CD1c-positive myeloid dendritic cell (primary cell): Measurements from ENCODE around the gene MAP3K20.
A peak's percentile ranks its signal among the peaks of the same experiment; 100 is the strongest.
"Not testable (repeated sequence)": the region's sequence is repeated elsewhere in the genome, so short reads cannot be mapped to it uniquely, and the experiment has no call there.

ENCODE experiments used
- DNase-seq: peaks from one replicate; pipeline ENCODE4 v3.0.0-alpha.2; 2016; ENCODE audit errors: extremely low spot score

The MAP3K20 gene

GRCh38 chr2:173075781-173076580 is at the start of gene MAP3K20:
Gene MAP3K20 (plus strand): TSS chr2:173075846. CDS start chr2:173091032, 15,186 bp downstream.
- DNase-seq = peak; percentile 82

DNA sequence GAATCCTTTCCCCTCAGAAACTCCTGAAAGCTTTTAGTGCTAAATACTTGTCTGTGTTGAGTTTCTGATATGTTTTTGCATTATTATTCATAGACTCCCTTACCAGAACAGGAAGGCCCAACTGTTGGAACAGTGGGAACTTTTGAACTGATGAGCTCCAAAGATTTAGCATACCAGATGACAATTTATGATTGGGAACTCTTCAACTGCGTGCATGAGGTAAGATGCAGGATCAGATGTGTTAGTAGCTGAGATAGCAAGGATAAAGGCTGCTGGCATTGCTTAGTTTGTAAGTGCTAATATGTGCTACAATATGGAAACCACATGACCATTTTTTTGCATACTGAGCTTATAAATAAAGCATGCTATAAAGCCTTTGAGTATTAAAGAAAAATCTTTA is 49.2 kb upstream of the MAP3K20 start:
- DNase-seq = no peak

DNA sequence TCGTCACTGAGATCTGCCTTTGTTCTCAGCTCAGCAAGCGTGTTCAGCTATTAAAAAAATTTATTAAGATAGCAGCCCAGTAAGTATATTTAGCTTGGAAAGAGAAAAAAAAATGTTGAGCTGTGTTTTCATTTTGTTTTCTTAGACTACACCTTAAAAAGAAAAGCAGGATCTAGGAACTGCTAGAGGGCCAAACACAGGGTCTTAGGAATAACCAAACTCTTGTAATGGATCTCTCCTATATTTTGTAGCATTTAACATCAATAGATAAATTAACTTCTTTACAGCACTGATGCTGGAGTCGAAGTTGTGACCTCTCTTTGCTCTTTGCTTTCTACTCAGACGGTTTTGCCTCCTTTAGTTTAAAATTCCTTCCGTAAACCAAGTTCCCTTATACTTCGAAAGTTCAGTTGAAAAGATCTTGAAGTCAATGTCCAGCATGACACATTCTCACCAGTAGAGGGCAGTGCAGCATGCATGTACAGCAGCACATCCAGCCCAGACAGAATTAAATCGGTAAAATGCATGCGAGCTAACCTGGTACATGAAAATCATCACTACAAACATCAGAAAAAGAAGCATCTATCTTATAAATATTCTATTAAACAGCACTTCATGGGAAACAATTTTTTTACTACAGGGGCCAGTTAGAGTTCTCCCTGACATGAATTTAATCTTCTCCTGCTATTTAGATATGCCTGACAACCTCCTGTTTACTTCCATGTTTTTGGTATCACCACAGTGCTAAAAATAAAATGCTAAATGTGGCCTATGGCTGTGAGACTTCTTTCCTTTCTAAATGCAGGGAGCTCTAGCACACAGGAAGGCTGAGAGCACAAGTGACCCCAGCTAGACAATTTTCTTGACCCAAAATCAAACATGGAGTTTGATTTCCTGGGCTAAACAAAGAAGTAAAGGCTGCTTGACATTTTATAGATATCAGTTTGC is 48.2 kb upstream of the MAP3K20 start:
- peak; percentile 91 for DNase-seq

DNA sequence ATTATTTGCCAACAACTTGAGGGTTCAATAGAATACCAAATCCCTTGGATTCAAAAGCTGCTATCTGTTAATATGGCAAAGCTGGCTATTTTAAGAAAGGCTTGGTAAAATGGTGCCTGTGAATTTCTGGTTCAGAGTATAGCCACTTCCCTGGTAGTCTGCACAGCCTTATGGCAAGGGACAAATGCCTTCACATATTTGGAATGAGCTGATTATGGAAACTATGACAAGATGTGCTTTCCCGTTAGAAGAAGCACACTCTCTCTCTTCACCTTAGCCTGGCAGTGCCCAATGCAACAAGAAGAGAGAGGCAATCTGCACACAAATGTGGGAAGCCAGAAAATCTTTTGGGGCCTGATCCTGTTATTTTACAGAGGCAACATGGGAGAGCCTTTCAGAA is 47.5 kb upstream of the MAP3K20 start:
- DNase-seq = no peak

GRCh38 chr2:173028671-173029070 is 47.0 kb upstream of the MAP3K20 start:
- DNase-seq = no peak

DNA sequence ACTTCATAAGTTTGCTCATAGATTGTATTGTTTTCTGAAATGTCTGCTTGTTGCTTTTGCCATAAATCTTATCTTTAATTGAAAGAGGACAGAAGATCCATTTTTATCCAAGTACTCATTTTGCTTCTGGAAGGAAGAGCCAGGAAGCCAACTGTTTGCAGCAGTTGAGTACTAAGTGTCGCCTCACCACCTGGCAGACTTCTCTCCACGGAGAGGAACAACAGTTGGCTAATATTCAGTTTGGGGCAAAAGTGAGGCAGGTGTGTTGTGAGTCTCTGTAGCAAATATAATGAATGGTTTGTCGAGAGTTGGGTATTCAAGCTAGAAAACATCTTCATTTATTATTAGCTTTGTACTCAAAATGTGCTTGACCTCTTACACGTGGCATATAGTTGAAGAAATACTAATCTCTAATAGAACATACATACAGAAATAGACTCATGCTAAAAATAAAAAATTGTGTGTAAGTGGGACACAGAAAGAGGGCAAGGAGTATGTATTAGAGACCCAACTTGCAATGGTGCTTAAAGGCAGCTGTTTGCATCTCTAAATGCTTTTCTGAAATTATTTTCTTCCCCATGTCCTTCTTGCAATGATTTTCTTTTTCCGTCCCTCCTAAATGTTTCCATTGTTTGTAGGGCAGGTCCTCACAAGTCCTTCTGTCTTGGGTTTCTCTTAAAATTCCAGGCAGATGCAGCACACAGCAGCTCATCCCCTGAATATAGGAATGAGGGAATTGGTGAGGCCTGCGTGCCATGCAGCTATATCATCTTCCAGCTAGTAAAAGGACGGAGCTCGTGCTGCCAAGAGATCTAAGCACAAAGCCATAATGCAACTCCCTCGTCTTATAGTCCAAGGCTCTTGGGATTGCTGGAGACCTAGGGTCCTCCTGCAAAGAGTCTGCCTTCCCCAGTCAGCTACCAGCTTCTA is 44.8 kb upstream of the MAP3K20 start:
- no peak for DNase-seq

DNA sequence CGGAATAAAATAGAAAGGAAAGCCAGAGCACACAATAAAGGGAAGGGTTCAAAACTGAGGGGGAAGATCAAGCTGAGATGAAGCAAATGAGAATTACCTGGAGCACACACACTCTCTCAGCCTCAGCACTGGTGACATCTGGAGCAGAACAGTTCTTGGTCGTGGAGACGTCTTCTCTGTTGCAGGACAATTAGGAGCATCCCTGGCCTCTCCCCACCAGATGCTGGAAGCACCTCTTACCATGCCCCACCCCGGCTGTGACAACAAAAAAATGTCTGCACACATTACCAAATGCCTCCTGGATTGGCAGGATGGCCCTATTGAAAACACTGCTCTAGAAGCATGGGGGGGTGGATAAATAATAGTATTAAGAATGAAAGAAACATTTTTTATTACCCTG is 43.6 kb upstream of the MAP3K20 start:
- DNase-seq = no peak

DNA sequence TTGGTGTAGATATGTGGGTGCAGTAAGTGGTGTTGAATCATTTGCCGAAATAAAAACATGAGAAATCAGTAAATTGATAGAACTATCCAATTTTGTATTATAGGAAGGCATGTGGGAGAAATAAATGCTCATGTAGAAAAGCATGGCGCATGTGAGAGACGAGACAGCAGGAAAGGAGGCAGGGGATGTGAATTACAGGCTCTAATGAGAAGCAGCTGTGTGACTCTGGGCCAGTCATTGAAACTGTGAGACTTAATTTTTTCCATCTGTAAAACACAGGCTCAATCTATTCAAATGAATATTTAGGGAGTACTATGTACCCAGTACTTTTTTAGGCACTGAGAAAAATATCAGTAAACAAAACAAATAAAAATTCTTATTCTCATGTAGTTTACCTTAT is 42.6 kb upstream of the MAP3K20 start:
- DNase-seq = no peak

DNA sequence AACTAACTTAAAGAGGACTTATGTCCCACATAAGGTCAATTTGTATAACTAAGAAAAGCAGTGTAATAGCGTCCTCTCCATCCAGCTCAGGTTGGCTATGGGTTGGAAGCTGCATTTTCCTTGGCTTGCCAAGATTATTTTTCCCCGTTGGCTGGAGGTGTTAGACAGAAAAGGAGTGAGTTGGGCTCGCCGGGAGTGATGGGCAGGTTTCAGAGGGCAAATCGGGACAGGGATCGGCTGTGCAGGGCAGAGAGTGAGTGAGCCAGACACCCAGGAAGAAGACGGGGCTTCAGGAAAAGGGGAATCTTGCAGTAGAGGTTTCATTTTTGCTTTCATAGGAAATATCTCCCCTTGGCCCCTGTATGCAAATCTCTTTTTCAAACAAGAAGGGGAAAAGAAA is 41.5 kb upstream of the MAP3K20 start:
- DNase-seq = no peak

DNA sequence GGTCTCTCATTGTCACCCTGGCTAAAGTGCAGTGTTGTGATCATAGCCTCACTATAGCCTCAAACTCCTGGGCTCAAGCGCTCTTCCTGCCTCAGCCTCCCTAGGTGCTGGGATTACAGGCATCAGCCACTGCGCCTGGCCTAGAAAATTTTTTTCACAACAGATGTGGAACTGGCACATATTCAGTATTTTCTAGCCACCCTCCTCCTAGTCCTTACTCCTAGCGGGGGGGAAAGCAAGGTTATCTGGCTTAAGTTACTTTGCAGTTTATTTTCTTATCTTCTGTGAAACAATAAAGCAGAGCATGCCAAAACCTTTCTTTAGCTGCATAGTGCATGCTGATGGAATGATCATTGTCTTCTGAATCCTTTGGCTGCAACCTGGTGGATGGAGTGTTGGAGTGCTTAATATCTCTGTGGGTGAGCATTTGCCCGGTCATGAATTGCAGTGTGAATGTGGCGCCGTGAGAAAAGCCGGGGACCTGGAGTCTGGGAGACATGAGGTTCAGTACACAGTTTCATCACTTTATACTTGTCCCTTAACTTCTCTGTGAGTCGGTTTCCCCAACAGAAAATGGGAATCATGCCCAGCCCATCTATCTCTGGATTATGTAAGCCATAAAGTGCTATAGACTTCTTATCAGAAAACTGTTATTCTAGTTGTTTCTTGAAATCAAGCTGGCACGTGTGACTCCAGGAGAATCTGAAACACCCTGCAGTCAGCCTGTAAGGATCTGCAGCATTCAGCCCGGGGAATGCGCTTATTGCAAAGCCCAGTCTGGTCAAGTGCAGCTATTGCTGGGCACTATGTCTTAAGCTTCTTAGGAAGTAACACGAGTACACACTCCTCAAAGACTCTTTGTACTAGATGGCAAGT is 38.2 kb upstream of the MAP3K20 start:
- DNase-seq = no peak

- DNase-seq = not testable (repeated sequence)
These were observed 37.4 kb upstream of the MAP3K20 start for GRCh38 chr2:173038257-173038656.

DNA sequence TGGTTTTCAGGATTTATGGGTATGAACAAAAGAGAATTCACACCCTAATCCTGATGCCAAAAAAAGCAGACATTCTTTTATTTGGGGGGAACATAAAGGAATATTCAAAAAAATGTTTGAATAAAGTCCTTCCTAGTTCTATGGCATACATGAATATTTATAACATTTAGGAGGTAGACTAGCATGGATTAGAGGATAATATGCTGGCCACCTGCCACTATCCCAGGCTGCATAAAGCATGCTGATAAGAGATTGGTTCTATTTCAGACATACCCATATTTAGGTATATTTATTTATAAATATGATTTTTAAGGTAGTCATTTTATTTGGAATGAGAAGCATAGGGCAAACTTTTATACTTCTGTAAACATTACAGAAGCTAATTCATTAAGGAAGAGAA is 34.9 kb upstream of the MAP3K20 start:
- no peak for DNase-seq

GRCh38 chr2:173043476-173043875 is 32.2 kb upstream of the MAP3K20 start:
- peak; percentile 83 for DNase-seq

DNA sequence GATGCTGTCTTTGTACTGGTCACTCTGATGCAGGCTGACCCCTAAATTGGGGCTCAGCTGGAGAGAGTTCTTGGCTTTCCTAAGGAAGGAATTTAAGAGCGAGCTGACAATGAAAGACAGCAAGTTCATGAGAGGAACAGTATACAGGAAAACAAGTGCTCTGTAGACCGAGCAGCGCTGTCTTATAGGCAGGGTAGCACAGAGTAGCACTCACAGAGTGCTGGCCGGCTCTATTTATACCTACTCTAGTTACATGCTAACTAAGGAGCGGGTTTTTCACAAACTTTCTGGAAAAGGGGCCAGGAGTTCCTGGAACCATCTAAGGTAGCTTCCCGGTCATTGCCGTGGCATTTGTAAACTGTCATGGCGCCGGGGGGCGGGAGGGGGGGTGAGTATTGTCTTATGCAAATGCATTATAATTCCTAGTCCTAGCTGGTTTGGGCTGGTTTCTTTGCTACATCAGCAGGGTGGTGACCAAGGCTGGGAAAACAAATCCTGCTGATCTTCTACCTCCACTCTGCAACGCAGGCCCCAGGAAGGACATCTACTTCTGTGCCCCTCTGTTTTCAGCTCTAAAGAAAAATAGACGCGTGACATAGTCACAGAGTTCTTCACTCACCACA is 31.6 kb upstream of the MAP3K20 start:
- no peak for DNase-seq

DNA sequence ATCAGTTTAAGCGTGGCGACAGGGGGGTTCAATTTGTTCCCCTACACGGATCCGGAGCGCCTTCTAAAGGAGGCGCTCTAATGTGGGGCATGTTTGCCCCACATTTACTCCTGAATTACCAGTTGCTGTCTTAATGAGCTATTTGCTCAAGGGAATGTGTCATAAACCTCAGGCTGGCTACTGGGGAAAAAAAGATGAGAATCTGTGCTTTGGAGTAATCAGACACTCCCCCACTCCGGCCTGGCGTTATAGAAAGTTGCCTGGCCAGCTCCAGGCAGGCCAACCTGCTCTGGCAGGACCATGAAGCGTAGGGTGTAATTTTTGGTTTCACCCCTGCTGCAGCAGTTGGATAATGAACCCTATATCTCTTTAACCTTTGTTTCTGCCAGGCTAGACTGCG is 31.0 kb upstream of the MAP3K20 start:
- no peak for DNase-seq

DNA sequence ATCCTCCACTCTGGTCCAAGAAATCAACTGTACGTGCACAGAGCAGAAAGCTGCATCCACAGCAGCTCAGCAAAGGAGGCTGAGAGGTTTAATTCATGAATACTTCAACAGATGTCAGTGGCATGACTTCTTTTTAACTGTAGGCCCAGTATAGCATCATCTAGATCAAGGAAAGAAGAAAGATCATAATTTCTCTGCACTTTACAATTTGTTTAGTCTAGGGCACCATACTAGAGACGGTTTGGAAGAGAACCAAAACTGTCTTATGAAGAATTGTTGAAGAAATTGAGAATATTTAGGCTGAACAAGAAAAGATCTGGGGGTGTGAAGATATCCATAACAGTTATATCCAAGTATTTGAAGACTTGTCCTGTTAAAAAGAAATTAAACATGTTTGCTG is 30.5 kb upstream of the MAP3K20 start:
- no peak for DNase-seq

DNA sequence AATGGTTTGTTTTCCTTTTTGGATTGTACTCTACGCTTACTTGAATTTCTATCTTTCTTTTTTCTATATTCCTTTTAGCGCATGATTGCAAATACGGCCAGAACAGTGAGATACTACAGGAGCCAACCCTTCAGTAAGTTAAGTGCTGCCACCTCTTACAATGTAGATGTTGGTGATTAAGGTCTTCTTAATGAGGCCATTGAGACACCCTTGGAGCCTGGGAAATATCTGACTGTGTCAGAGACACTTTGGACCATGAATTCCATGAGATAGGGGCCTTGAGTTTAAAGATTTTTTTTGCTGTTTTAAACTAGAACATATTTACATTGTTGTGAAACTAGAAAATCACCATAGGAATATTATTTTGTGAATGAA is 27.1 kb upstream of the MAP3K20 start:
- no peak for DNase-seq

- peak; percentile 86 for DNase-seq
These were observed 26.6 kb upstream of the MAP3K20 start for GRCh38 chr2:173048897-173049661.

GRCh38 chr2:173049831-173050230 is 25.8 kb upstream of the MAP3K20 start:
- DNase-seq = no peak

DNA sequence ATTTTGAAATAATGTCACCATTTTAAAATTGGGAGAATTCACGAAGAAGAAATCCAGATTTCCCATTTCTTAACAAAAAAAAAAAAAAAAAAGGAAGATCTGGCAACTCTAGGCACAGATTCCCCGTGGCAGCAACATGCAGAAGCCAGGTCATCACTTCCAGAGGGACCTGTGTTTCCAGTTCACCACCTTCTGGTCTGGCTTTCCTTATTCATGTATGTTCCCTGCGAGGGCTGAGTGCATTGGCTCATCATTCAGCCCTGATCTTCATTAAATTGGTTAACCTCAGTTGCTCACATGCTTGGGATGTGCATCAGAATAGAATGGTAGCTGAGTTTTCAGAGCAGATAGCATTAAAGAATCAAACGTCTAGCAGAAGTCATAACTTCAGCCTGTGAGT is 25.0 kb upstream of the MAP3K20 start:
- no peak for DNase-seq
